Breast epithelium (tissue), 4 donors: Measurements from ENCODE around the gene CORO7. TPM values are rescaled to one million over a fixed set of nuclear protein-coding genes. Genes with fewer than 3 reads are reported as not detected.

Experiments
- DNase-seq, 2 donors: peaks; one replicate each; pipeline ENCODE4 v3.0.0-alpha.2; 2019; ENCODE audit warnings: low spot score in 2 of 2
- H3K27ac ChIP-seq, 2 donors: fragments of 200-600 bp; sonication (generic) in 1 of 2; one replicate each; pipeline ENCODE4 v1.5.1; 2016 to 2019; ENCODE audit warnings: mild to moderate bottlenecking in 1 of 2
- H3K27me3 ChIP-seq, 2 donors: fragments of 200-600 bp; sonication (generic) in 1 of 2; one replicate each; pipeline versions ENCODE4 v1.5.1 to v1.6.0; 2017 to 2019; ENCODE audit warnings: control low read depth in 1 of 2, mild to moderate bottlenecking in 1 of 2
- H3K36me3 ChIP-seq: fragments of 200-600 bp; one replicate; pipeline ENCODE4 v1.5.1; 2019
- H3K4me1 ChIP-seq, 2 donors: fragments of 200-600 bp; sonication (generic); one replicate each; pipeline ENCODE4 v1.5.1; 2016 to 2019; ENCODE audit warnings: control low read depth in 1 of 2
- H3K4me3 ChIP-seq, 3 donors: fragments of 200-600 bp; sonication (generic); 1 replicate in 2 of 3; 2 replicates in 1 of 3; pipeline ENCODE4 v1.5.1; 2016 to 2019; ENCODE audit warnings: mild to moderate bottlenecking in 3 of 3, moderate library complexity in 2 of 3
- H3K9me3 ChIP-seq, 2 donors: fragments of 200-600 bp; sonication (generic) in 1 of 2; one replicate each; pipeline ENCODE4 v1.5.1; 2016 to 2019; ENCODE audit warnings: control low read depth in 1 of 2
- CTCF ChIP-seq, 3 donors: fragments of 450-650 bp; IDR thresholded peaks; one replicate each; pipeline ENCODE4 v1.5.1; 2016 to 2017; ENCODE audit warnings: antibody characterized with exemption in 3 of 3, mild to moderate bottlenecking in 3 of 3, moderate library complexity in 3 of 3
- POLR2A ChIP-seq: fragments of 450-650 bp; IDR thresholded peaks from one replicate; pipeline ENCODE4 v1.6.1; 2016; ENCODE audit warnings: antibody characterized with exemption, mild to moderate bottlenecking, moderate library complexity
- POLR2AphosphoS5 ChIP-seq, 3 donors: sonication (generic); formaldehyde crosslinking; IDR thresholded peaks; one replicate each; pipeline ENCODE4 v1.6.1; 2017; ENCODE audit warnings: antibody characterized with exemption in 3 of 3
- intact Hi-C: fragments of 100-400 bp; cut with DNase I; formaldehyde crosslinking; loops from one replicate; pipeline ENCODE4 v1.15.1; 2023; ENCODE audit warnings: low total_unique reads
- total RNA-seq, 3 donors: library from RNA; depleted of rRNA; stranded (reverse); fragments of >200 nt; gene quantifications; one replicate each; pipeline ENCODE4 v1.1.0, GENCODE V29; 2016

The CORO7 gene
- total RNA-seq, 3 donors from 2014 or later = 19.7 to 25.9 (median 22.7) TPM

GRCh38 chr16:4309833-4310266, 106.5 kb downstream of the CORO7 start:
- intact Hi-C loops = no loop called here
- TF ChIP-seq CTCF (IDR thresholded peaks at IDR 0.05) = no peak
- TF ChIP-seq POLR2AphosphoS5 (IDR thresholded peaks at IDR 0.05) = no peak
- TF ChIP-seq POLR2A = no peak

GRCh38 chr16:4309102-4309832, 107.1 kb downstream of the CORO7 start:
- Histone ChIP-seq H3K4me3 (no peak overlapping the region), H3K27me3 (no peaks in the 10 kb centered on the region), H3K36me3 (no peaks in the 10 kb centered on the region), H3K27ac (no peak overlapping the region), H3K4me1 (peaks cover 0 to 9% of the 10 kb centered on the region in 2 donors), H3K9me3 (no peaks in the 10 kb centered on the region)
- intact Hi-C loops = no loop called here
- DNase-seq = no peak
- TF ChIP-seq POLR2AphosphoS5 (IDR thresholded peaks at IDR 0.05) (no peak), POLR2A (no peak), CTCF (IDR thresholded peaks at IDR 0.05) (no peak)

More at GRCh38 chr16:4309833-4310266, 106.5 kb downstream of the CORO7 start:
- H3K36me3 ChIP-seq = no peaks in the 10 kb centered on the region
- H3K4me3 ChIP-seq = no peak overlapping the region
- H3K9me3 ChIP-seq = no peaks in the 10 kb centered on the region
- DNase-seq = no peak
- no peaks in the 10 kb centered on the region for H3K27me3 ChIP-seq
- peaks cover 0 to 9% of the 10 kb centered on the region in 2 donors for H3K4me1 ChIP-seq
- H3K27ac ChIP-seq = no peak overlapping the region

- intact Hi-C loops = no loop called here
These were observed 109.0 kb downstream of the CORO7 start for GRCh38 chr16:4307215-4308037.

GRCh38 chr16:4306470-4307214, 109.8 kb downstream of the CORO7 start:
- intact Hi-C loops = no loop called here
- no peak for DNase-seq
- peaks cover 0 to 9% of the 10 kb centered on the region in 2 donors for H3K4me1 ChIP-seq
- peak overlapping the region; percentile 80 to 81 for H3K27ac ChIP-seq
- H3K9me3 ChIP-seq = no peaks in the 10 kb centered on the region
- H3K36me3 ChIP-seq = no peaks in the 10 kb centered on the region
- no peaks in the 10 kb centered on the region for H3K27me3 ChIP-seq
- H3K4me3 ChIP-seq = peak overlapping the region in 2 of 3 donors; percentile 54 to 64
- TF ChIP-seq CTCF (IDR thresholded peaks at IDR 0.05) = no peak
- TF ChIP-seq POLR2AphosphoS5 (IDR thresholded peaks at IDR 0.05) = no peak

More at GRCh38 chr16:4307215-4308037, 109.0 kb downstream of the CORO7 start:
- TF ChIP-seq CTCF (IDR thresholded peaks at IDR 0.05) (no peak), POLR2A (no peak), POLR2AphosphoS5 (IDR thresholded peaks at IDR 0.05) (peak; percentile 45 to 71 (median 68))
- Histone ChIP-seq H3K27ac (peak overlapping the region; percentile 80 to 81), H3K9me3 (no peaks in the 10 kb centered on the region), H3K4me3 (peak overlapping the region; percentile 45 to 64 (median 54)), H3K27me3 (no peaks in the 10 kb centered on the region), H3K36me3 (no peaks in the 10 kb centered on the region), H3K4me1 (peaks cover 0 to 9% of the 10 kb centered on the region in 2 donors)
- peak; percentile 88 to 91 for DNase-seq

Other genes with a start within 250 kb of the CORO7 start
- gene SRL, start 174.5 kb downstream of the CORO7 start, total RNA-seq = under 1 TPM; 0.32 to 0.98 (median 0.44) TPM
- gene TFAP4, start 143.6 kb downstream of the CORO7 start, total RNA-seq = 1 to 10 TPM; 4.6 to 7.2 (median 6.2) TPM
- 1 to 10 TPM in 2 of 3 donors, under 1 TPM in 1; 0.96 to 3.9 (median 1.5) TPM for gene GLIS2, start 100.5 kb downstream of the CORO7 start, total RNA-seq
- gene PAM16, start 65.3 kb downstream of the CORO7 start, total RNA-seq = 10 to 100 TPM; 24.9 to 52.4 (median 49.9) TPM
- 10 to 100 TPM; 14.8 to 28.5 (median 16.1) TPM for gene VASN, start 44.7 kb downstream of the CORO7 start, total RNA-seq
- 10 to 100 TPM; 32.6 to 54.2 (median 45.9) TPM for gene DNAJA3, start 9.3 kb upstream of the CORO7 start, total RNA-seq
- gene NMRAL1, start 58.0 kb upstream of the CORO7 start, total RNA-seq = 10 to 100 TPM; 44.5 to 57.7 (median 51.5) TPM
- 10 to 100 TPM; 53.6 to 87.7 (median 65.9) TPM for gene HMOX2, start 59.8 kb upstream of the CORO7 start, total RNA-seq
- gene CDIP1, start 122.2 kb upstream of the CORO7 start, total RNA-seq = 1 to 10 TPM; 9.1 to 9.9 (median 9.5) TPM
- not detected for gene C16orf96, start 139.7 kb upstream of the CORO7 start, total RNA-seq
- gene UBALD1, start 198.3 kb upstream of the CORO7 start, total RNA-seq = 10 to 100 TPM in 1 of 3 donors, 1 to 10 TPM in 2; 5.8 to 11.3 (median 7.2) TPM
- 10 to 100 TPM; 26.7 to 28.5 (median 27.9) TPM for gene MGRN1, start 208.2 kb upstream of the CORO7 start, total RNA-seq